OCI-LY3 (cell line): ENCODE results near the gene NIN.

Experiments used
- EZH2phosphoT487 ChIP-seq: fragments of 200-600 bp; shearing (Covaris generic); IDR thresholded peaks from 2 replicates; pipeline ENCODE4 v1.6.1; 2018; ENCODE audit warnings: antibody characterized with exemption, mixed run types, low read depth
- TF ChIP-seq, protein P1 (sequence below): fragments of 200-600, 300-600 bp; sonication (generic); IDR thresholded peaks from 2 replicates; pipeline ENCODE4 v1.5.1; 2014; ENCODE audit warnings: antibody characterized with exemption, low read length, low read depth

GRCh38 chr14:50719911-50720759 is 110.8 kb downstream of the NIN start:
- TF ChIP-seq, protein P1, sequence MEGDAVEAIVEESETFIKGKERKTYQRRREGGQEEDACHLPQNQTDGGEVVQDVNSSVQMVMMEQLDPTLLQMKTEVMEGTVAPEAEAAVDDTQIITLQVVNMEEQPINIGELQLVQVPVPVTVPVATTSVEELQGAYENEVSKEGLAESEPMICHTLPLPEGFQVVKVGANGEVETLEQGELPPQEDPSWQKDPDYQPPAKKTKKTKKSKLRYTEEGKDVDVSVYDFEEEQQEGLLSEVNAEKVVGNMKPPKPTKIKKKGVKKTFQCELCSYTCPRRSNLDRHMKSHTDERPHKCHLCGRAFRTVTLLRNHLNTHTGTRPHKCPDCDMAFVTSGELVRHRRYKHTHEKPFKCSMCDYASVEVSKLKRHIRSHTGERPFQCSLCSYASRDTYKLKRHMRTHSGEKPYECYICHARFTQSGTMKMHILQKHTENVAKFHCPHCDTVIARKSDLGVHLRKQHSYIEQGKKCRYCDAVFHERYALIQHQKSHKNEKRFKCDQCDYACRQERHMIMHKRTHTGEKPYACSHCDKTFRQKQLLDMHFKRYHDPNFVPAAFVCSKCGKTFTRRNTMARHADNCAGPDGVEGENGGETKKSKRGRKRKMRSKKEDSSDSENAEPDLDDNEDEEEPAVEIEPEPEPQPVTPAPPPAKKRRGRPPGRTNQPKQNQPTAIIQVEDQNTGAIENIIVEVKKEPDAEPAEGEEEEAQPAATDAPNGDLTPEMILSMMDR = no peak
- TF ChIP-seq EZH2phosphoT487 = no peak
